SIG-M5 treated with dmso at 0.1 percent for 504 hours (cell line): ENCODE results near the gene CDC6.
A peak's percentile ranks its signal among the peaks of the same experiment; 100 is the strongest.

Source experiments
- DNase-seq: peaks from one replicate; lab custom pipeline; 2025; ENCODE audit not compliant: unreplicated experiment; lab: John Stamatoyannopoulos, UW

The CDC6 gene

GRCh38 chr17:40287494-40288369 is at the start of gene CDC6:
Gene CDC6, plus strand, starts transcription at chr17:40287879. Its CDS starts 1,542 bp downstream, at chr17:40289421.
- peak; percentile 100 for DNase-seq

GRCh38 chr17:40241252-40241834 is 46.3 kb upstream of the CDC6 start:
- no peak for DNase-seq

GRCh38 chr17:40242774-40243173 is 44.9 kb upstream of the CDC6 start:
- DNase-seq, result no peak

- DNase-seq, result no peak
Measured at GRCh38 chr17:40243761-40244160, 43.9 kb upstream of the CDC6 start.

GRCh38 chr17:40244255-40244654 is 43.4 kb upstream of the CDC6 start:
- no peak for DNase-seq

- DNase-seq, result no peak
Measured at GRCh38 chr17:40247926-40248495, 39.7 kb upstream of the CDC6 start.

GRCh38 chr17:40248507-40248906 is 39.2 kb upstream of the CDC6 start:
- DNase-seq, result no peak

GRCh38 chr17:40251576-40251975 is 36.1 kb upstream of the CDC6 start:
- DNase-seq, result no peak

GRCh38 chr17:40253565-40253964 is 34.1 kb upstream of the CDC6 start:
- no peak for DNase-seq

GRCh38 chr17:40259505-40259904 is 28.2 kb upstream of the CDC6 start:
- DNase-seq, result no peak

GRCh38 chr17:40260528-40260927 is 27.2 kb upstream of the CDC6 start:
- no peak for DNase-seq

GRCh38 chr17:40264458-40265185 is 23.1 kb upstream of the CDC6 start:
- no peak for DNase-seq

GRCh38 chr17:40265337-40265736 is 22.3 kb upstream of the CDC6 start:
- no peak for DNase-seq

GRCh38 chr17:40266882-40267281 is 20.8 kb upstream of the CDC6 start:
- no peak for DNase-seq

GRCh38 chr17:40268141-40268712 is 19.5 kb upstream of the CDC6 start:
- DNase-seq, result no peak

GRCh38 chr17:40278414-40278813 is 9.3 kb upstream of the CDC6 start:
- DNase-seq, result no peak

GRCh38 chr17:40279402-40279801 is 8.3 kb upstream of the CDC6 start:
- no peak for DNase-seq

GRCh38 chr17:40281663-40282062 is 6.0 kb upstream of the CDC6 start:
- no peak for DNase-seq

GRCh38 chr17:40283662-40284061 is 4.0 kb upstream of the CDC6 start:
- DNase-seq, result no peak

GRCh38 chr17:40284085-40284713 is 3.5 kb upstream of the CDC6 start:
- DNase-seq, result no peak

GRCh38 chr17:40286473-40286872 is 1.2 kb upstream of the CDC6 start:
- DNase-seq, result no peak
